Measurements from ENCODE around the gene NFKBIE. TPM values are rescaled to one million over a fixed set of nuclear protein-coding genes. Genes with fewer than 3 reads are reported as not detected.

Gene NFKBIE
- total and polyA plus RNA-seq, 9 donors, result 3.2 to 7.7 (median 5.2) TPM

DNA sequence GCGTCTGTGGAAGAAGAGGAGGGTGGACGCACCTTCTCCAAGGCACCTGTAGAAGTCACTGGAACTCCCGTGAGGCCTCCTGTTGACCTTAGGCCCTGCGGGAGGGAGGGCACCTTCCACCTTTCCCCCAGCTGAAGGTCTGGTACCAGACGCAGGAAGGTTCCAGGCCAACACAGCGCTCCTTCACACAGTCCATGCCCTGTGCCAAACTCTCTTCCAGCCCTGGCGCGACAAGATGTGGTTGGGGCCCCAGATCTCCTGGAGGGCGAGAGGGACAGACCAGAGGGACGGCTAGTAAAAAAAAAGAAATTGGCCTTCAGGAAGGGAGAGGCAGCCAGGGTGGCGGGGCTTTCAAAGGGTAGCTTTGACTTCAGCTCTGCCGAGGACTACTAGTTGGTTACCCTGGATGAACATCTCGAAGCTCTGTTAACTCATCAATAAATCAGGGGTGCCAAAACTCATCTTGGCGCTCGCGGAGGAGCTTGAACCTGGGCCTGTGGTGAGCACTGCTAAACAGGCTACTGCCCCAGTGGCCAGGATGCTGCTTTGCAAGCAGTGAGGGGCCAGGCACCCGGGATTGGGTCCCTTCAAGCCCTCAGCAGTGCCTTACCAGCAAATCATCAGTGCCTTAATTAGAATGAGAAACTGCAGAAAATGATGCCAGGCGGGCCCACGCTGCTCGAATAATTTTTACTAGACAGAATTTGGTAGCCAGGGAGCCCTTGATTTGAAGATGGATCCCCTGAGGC is 32.9 kb upstream of the NFKBIE start:
- peak overlapping the region; percentile 17 for H3K4me3 ChIP-seq (ENCODE audit: low read length)
- 33% methylated on average over 16 of the region's 20 CpGs for WGBS (ENCODE audit: insufficient coverage)
- no peak for DNase-seq

DNA sequence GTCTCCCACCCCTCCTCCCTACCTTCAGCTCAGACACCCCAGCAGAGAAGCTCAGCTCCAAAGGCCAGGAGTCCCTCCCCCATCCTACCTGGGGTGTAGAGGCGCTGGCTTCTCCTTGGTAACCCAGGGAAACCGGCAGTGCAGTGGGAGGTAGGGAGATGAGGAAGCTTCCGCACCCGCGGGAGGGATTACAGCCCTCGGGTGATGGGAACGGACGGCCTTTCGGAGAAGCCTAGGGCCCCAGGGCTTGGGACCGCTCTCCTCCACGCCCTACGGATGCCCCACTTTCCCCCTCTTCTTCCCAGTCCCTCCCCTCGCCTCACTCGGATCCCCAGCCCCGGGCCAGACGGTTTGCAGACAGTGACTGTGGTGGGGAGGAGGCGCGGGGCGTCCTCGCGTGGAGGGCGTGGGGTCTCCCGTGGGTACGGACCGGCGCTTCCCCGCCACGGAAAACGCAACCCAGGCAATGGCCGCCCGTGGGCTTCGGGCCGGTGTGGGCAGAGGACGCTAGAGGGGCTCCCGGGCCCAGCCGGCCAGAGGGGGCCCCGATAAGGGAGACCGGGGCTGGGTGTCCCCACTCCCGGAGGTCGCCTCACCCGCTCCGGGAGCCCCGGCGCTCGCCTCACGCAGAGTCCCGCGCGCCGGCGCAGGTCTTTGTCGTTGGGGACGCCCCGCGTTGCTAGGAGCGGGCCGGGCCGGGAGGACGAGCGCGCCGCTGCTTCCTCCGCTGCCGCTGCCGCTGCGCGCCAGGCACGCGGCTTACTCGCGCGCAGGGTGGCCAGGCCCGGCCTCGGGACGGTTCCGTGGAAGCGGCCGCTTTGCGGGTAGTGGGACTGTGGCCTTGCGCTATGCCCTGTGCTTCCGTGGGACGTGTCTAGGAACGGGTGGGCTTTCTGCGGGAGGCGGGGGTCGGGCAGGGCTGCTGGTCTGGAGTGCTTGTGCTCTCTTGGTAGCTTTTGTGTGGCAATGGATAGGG is 32.0 kb upstream of the NFKBIE start:
- Histone ChIP-seq H3K4me1 (ENCODE audit: control insufficient read depth, insufficient read depth, low read length) (peaks cover 25% of the 10 kb centered on the region), H3K27me3 (ENCODE audit: control insufficient read depth, insufficient read depth, low read length) (peaks cover 48% of the 10 kb centered on the region), H3K4me3 (ENCODE audit: low read length) (peak overlapping the region; percentile 35), H3K36me3 (ENCODE audit: control insufficient read depth, insufficient read depth, low read length) (peaks cover 22% of the 10 kb centered on the region), H3K9me3 (replicated peaks; ENCODE audit: control insufficient read depth, low read depth, low read length) (no peaks in the 10 kb centered on the region), H3K27ac (ENCODE audit: low read length) (no peak overlapping the region)
- WGBS (ENCODE audit: insufficient coverage), result under 1% methylated on average over 72 of the region's 86 CpGs
- DNase-seq, result peak; percentile 55

More for the DNA sequence above, 32.9 kb upstream of the NFKBIE start:
- Histone ChIP-seq H3K4me1 (ENCODE audit: control insufficient read depth, insufficient read depth, low read length) (peaks cover 25% of the 10 kb centered on the region), H3K36me3 (ENCODE audit: control insufficient read depth, insufficient read depth, low read length) (peaks cover 31% of the 10 kb centered on the region), H3K9me3 (replicated peaks; ENCODE audit: control insufficient read depth, low read depth, low read length) (no peaks in the 10 kb centered on the region), H3K27me3 (ENCODE audit: control insufficient read depth, insufficient read depth, low read length) (peaks cover 46% of the 10 kb centered on the region), H3K27ac (ENCODE audit: low read length) (no peak overlapping the region)

DNA sequence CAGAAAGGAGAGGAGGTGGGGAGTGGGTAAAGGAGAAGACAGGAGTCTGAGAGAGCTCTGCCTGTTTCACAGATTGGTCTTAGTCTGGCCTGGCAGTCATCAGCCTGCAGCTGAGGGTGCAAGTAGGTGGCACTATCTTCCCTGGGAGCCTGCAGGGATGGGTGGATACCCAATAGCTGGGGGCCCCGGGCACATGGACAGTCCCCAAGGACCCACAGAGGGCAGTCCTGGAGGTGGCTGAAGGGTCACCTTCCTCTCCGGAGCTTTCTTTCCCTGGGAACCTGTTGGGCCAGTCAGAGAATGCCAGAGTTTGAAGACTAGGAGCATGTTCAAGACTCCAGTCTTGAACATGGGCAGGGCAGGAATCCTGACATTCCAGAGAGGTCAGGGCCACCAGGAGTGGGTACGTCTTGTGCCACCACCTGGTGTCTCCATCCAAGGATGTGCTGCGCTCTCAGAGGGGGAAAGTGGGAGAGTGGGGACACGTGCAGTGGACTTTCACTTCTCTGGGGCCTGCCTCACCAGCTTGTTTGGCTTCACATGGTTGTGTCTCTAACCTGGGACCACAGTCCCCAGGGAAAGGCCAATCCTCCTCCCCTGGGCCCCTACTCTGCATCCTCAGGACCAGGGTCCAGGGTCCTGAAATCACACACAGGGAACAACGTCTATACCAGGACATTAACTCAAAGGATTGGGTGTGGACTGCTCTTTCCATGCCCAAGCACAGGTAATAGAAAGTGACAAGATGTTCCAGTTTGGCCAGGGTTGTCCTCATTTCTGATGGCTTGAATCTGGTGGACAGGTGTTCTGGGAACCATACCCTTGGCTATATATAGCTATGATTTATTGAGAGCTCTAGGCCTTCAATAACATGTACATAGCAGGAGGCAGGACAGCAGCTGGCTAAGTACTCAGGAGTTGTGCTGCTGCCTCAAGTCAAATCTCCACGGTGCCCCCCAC is 29.8 kb upstream of the NFKBIE start:
- H3K36me3 ChIP-seq (ENCODE audit: control insufficient read depth, insufficient read depth, low read length), result peaks cover under 1% of the 10 kb centered on the region
- H3K27me3 ChIP-seq (ENCODE audit: control insufficient read depth, insufficient read depth, low read length), result peaks cover 63% of the 10 kb centered on the region
- 76% methylated on average over 2 of the region's 7 CpGs for WGBS (ENCODE audit: insufficient coverage)
- H3K9me3 ChIP-seq (replicated peaks; ENCODE audit: control insufficient read depth, low read depth, low read length), result no peaks in the 10 kb centered on the region
- H3K4me1 ChIP-seq (ENCODE audit: control insufficient read depth, insufficient read depth, low read length), result peaks cover 27% of the 10 kb centered on the region
- no peak overlapping the region for H3K27ac ChIP-seq (ENCODE audit: low read length)
- no peak for DNase-seq
- H3K4me3 ChIP-seq (ENCODE audit: low read length), result no peak overlapping the region

DNA sequence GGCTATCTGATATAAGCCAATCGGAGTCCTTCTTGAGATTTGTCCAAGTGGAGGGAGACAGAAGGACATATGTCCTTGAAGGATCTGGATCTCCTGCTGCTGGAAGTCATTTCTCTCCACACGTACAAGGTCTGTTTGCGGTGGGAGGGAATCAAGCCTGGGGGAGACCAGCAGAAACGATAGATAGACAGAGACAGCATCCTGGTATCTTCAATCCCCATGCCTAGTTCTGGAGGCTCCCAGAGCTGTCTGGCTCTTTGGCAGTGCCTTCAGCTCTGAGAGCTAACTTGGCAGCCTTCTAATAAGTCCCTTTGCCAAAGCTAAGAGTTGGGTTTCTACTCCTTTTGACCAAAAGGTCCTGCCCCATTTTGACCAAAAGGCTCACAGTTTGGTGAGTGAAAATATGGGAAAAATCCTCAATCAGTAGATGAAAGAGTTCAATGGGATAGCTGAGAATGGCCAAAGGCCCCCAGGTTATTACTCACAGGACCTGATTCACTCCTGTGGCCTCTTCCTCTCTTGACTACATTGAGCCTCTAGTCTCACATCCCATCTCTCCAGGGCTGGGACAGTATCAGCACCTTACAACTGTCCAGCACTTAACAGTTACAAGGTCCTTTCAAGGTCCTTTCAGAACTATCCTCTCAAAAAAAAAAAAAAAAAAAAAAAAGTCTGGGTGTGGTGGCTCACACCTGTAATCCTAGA is 27.5 kb upstream of the NFKBIE start:
- WGBS (ENCODE audit: insufficient coverage), result 92% methylated on average over 3 of the region's 4 CpGs

DNA sequence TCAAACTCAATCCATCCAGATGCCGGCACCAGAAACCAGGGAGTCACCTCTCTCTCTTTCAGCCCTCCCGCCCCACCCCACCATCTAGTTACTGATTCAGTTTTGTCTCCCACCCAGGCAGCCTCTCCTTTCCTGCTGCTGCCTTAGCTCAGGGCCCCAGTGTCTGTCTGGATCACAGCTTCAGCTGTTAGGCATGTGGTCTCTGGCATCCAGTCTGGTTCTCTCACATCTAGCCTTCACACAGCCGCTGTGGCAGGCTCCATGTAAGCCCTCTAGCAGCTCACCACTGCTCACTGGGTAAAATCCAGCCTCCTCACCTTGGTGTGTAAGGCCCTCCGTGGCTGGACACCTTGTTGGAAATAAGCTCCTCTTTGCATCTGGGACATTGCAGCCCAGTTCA is 26.5 kb upstream of the NFKBIE start:
- Histone ChIP-seq H3K36me3 (ENCODE audit: control insufficient read depth, insufficient read depth, low read length) (no peaks in the 10 kb centered on the region), H3K27me3 (ENCODE audit: control insufficient read depth, insufficient read depth, low read length) (peaks cover 57% of the 10 kb centered on the region), H3K4me1 (ENCODE audit: control insufficient read depth, insufficient read depth, low read length) (peaks cover 16% of the 10 kb centered on the region), H3K27ac (ENCODE audit: low read length) (no peak overlapping the region), H3K9me3 (replicated peaks; ENCODE audit: control insufficient read depth, low read depth, low read length) (no peaks in the 10 kb centered on the region), H3K4me3 (ENCODE audit: low read length) (no peak overlapping the region)
- no peak for DNase-seq
- WGBS (ENCODE audit: insufficient coverage), result 45% methylated on average over 4 of the region's 4 CpGs

More for the DNA sequence above, 27.5 kb upstream of the NFKBIE start:
- Histone ChIP-seq H3K27me3 (ENCODE audit: control insufficient read depth, insufficient read depth, low read length) (peaks cover 58% of the 10 kb centered on the region), H3K36me3 (ENCODE audit: control insufficient read depth, insufficient read depth, low read length) (no peaks in the 10 kb centered on the region), H3K9me3 (replicated peaks; ENCODE audit: control insufficient read depth, low read depth, low read length) (no peaks in the 10 kb centered on the region), H3K4me1 (ENCODE audit: control insufficient read depth, insufficient read depth, low read length) (peaks cover 24% of the 10 kb centered on the region), H3K4me3 (ENCODE audit: low read length) (no peak overlapping the region), H3K27ac (ENCODE audit: low read length) (no peak overlapping the region)
- DNase-seq, result no peak

DNA sequence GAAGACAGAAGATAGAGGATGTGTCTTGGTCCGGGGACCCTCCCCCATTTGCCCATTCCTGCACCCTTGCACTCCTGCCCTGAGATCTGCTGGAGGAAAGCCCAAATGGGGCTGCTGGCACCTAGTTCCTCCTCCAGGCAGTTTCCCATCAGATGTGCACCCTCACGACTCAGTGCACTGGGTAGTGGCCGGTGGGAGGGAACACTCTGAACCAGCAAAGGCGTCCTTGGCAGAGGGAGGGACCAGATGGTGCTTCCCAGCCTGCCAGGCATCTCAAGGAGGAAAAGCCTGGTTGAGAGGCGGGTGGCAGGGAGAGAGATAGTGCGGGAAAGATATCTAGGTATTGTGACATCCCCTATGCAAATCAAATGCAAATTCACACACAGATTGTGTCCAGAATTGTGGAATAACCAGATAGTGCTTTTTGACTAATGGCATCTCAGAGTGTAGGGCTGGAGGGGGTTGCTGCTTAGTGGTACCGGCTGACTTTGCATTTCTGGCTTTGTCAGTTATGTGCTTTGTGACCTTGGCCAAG is 24.4 kb upstream of the NFKBIE start:
- WGBS (ENCODE audit: insufficient coverage), result 66% methylated on average over 3 of the region's 7 CpGs
- Histone ChIP-seq H3K9me3 (replicated peaks; ENCODE audit: control insufficient read depth, low read depth, low read length) (no peaks in the 10 kb centered on the region), H3K4me3 (ENCODE audit: low read length) (no peak overlapping the region), H3K27me3 (ENCODE audit: control insufficient read depth, insufficient read depth, low read length) (peaks cover 40% of the 10 kb centered on the region), H3K27ac (ENCODE audit: low read length) (no peak overlapping the region), H3K36me3 (ENCODE audit: control insufficient read depth, insufficient read depth, low read length) (no peaks in the 10 kb centered on the region), H3K4me1 (ENCODE audit: control insufficient read depth, insufficient read depth, low read length) (peaks cover 4% of the 10 kb centered on the region)
- no peak for DNase-seq

DNA sequence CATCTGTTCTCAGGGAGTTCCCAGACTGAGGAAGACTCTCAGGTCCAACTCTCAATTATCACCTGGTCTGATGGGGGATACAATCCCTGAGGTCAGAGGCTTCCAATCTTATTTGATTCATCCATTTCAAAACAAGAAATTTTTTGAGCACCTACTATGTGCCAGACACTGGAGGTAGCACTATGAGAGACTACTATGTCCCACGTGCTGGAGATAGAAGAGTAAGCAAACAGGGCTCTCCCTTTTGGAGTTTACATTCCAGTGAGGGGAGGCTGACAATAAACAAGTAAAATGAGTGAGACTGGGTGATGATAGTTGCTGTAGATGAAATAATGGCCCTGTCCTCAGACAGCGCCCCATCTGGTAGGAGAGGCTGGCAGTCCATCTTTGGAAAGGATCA is 21.4 kb upstream of the NFKBIE start:
- Histone ChIP-seq H3K27ac (ENCODE audit: low read length) (no peak overlapping the region), H3K4me3 (ENCODE audit: low read length) (no peak overlapping the region), H3K9me3 (replicated peaks; ENCODE audit: control insufficient read depth, low read depth, low read length) (no peaks in the 10 kb centered on the region), H3K4me1 (ENCODE audit: control insufficient read depth, insufficient read depth, low read length) (peaks cover 2% of the 10 kb centered on the region), H3K27me3 (ENCODE audit: control insufficient read depth, insufficient read depth, low read length) (peaks cover 28% of the 10 kb centered on the region), H3K36me3 (ENCODE audit: control insufficient read depth, insufficient read depth, low read length) (no peaks in the 10 kb centered on the region)
- DNase-seq, result no peak
- WGBS (ENCODE audit: insufficient coverage), result 0% methylated on average over 1 of the region's 2 CpGs

DNA sequence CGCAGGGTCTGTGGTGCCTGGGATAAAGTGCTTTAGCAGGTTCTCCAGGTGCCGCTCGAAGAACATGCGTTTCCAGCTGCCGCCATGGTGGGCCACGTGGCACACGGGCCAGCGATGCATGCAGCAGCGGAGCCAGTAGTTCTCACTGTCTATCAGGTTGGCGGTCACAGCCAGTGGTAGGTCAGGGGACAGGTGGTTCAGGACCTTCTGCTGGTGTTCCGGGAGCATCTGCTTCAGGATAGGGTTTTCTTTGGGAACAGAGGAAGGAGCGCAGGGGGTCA is 20.9 kb upstream of the NFKBIE start:
- Histone ChIP-seq H3K27me3 (ENCODE audit: control insufficient read depth, insufficient read depth, low read length) (peaks cover 24% of the 10 kb centered on the region), H3K4me1 (ENCODE audit: control insufficient read depth, insufficient read depth, low read length) (no peaks in the 10 kb centered on the region), H3K9me3 (replicated peaks; ENCODE audit: control insufficient read depth, low read depth, low read length) (no peaks in the 10 kb centered on the region), H3K27ac (ENCODE audit: low read length) (no peak overlapping the region), H3K36me3 (ENCODE audit: control insufficient read depth, insufficient read depth, low read length) (no peaks in the 10 kb centered on the region), H3K4me3 (ENCODE audit: low read length) (no peak overlapping the region)
- WGBS (ENCODE audit: insufficient coverage), result 85% methylated on average over 12 of the region's 12 CpGs
- DNase-seq, result no peak

DNA sequence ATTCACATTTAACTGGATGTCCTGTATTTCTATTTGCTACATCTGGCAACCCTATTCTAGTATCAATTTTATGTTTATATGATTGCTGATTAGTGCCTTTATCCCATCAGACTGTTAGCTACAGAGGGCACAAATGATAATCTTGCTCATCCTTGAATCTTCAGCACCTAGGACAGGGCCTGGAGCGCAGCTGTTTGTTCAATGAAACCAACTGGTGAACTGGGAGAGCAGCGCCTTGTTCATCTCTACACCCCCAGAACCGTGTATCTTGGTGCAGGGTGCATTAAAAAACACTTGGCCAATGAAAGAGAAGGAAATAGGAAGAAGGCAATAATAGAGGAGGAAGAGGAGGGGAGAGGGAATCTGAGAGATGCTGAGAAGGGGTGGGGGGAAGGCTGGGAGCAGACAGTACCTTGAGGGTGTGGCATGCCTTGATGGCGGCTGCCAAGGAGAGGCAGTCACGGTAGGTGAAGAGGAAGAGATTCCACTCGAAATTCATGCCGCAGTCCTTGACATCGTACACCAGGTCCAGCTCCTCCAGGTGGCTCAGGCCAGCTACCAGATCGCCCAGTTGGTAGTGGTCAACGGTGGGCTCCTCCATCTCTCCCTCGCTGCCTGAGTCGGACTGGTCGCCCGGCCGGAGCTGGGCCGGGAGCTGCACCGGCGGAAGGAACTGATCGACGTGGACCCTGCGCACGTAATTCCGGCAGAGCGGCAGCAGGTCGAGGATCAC is 20.4 kb upstream of the NFKBIE start:
- H3K4me1 ChIP-seq (ENCODE audit: control insufficient read depth, insufficient read depth, low read length), result no peaks in the 10 kb centered on the region
- 74% methylated on average over 23 of the region's 25 CpGs for WGBS (ENCODE audit: insufficient coverage)
- no peak overlapping the region for H3K27ac ChIP-seq (ENCODE audit: low read length)
- H3K4me3 ChIP-seq (ENCODE audit: low read length), result no peak overlapping the region
- H3K27me3 ChIP-seq (ENCODE audit: control insufficient read depth, insufficient read depth, low read length), result peaks cover 23% of the 10 kb centered on the region
- no peak for DNase-seq
- H3K36me3 ChIP-seq (ENCODE audit: control insufficient read depth, insufficient read depth, low read length), result no peaks in the 10 kb centered on the region
- no peaks in the 10 kb centered on the region for H3K9me3 ChIP-seq (replicated peaks; ENCODE audit: control insufficient read depth, low read depth, low read length)
